ENCODE results near the gene RAI1. TPM values are rescaled to one million over a fixed set of nuclear protein-coding genes. Genes with fewer than 3 reads are reported as not detected.

The RAI1 gene
- total and polyA plus RNA-seq, 2 of the 8 experiments (the other 6 are each of a cell fraction or from before 2014, with no cell fraction given): 0.39 to 1.2 TPM

- Histone ChIP-seq H4K91ac (replicated peaks; ENCODE audit: insufficient read length, low read length) (no peak overlapping the region), H4K20me1 (replicated peaks in 1 of 2; ENCODE audit: control insufficient read depth in 1 of 2, insufficient read depth in 2 of 2, low read length in 2 of 2) (no peaks in the 10 kb centered on the region), H3K56ac (replicated peaks; ENCODE audit: insufficient read length, low read depth, low read length) (no peak overlapping the region), H4K8ac (ENCODE audit: extremely low read depth, insufficient read depth, low read length) (no peak overlapping the region), H3K27ac (ENCODE audit: low read depth, low read length) (no peak overlapping the region), H3K4me2 (ENCODE audit: insufficient read depth in 1 of 2, low read depth in 2 of 2, low read length in 2 of 2) (no peak overlapping the region), H3K4ac (replicated peaks; ENCODE audit: insufficient read length, low read depth, low read length) (no peak overlapping the region), H2BK15ac (ENCODE audit: low read length) (no peak overlapping the region), H3K14ac (ENCODE audit: insufficient read length) (no peak overlapping the region), H3K79me1 (ENCODE audit: low read depth, low read length) (no peaks in the 10 kb centered on the region), H3K4me3 (ENCODE audit: extremely low read depth in 1 of 4, insufficient read depth in 2 of 4, low read depth in 3 of 4, low read length in 4 of 4) (no peak overlapping the region), H3K36me3 (ENCODE audit: control insufficient read depth in 2 of 4, insufficient read depth in 4 of 4, low read length in 3 of 4) (no peaks in the 10 kb centered on the region), H3K4me1 (replicated peaks in 1 of 4; ENCODE audit: control insufficient read depth in 3 of 4, insufficient read depth in 4 of 4, low read length in 3 of 4) (peaks cover 0 to 8% (median 6%) of the 10 kb centered on the region in 4 experiments; a peak in 6 of 7 replicates), H3K27me3 (replicated peaks in 1 of 4; ENCODE audit: control insufficient read depth in 3 of 4, extremely low read depth in 1 of 4, insufficient read depth in 3 of 4, low read length in 3 of 4) (no peaks in the 10 kb centered on the region), H3K9ac (replicated peaks in 1 of 4; ENCODE audit: extremely low read depth in 1 of 4, low read depth in 3 of 4, low read length in 3 of 4) (no peak overlapping the region), H2BK20ac (ENCODE audit: low read length) (no peak overlapping the region), H3K9me3 (ENCODE audit: insufficient read depth in 2 of 2, low read depth in 1 of 2, low read length in 1 of 2) (peaks cover 8 to 12% of the 10 kb centered on the region in 2 experiments; a peak in 3 of 4 replicates), H3K18ac (ENCODE audit: extremely low read depth, low read length) (no peak overlapping the region), H2AFZ (ENCODE audit: low read length) (no peak overlapping the region), H2BK120ac (replicated peaks; ENCODE audit: low read depth, low read length) (no peak overlapping the region), H3K79me2 (ENCODE audit: control insufficient read depth in 1 of 2, insufficient read depth in 2 of 2, low read length in 2 of 2) (no peaks in the 10 kb centered on the region), H3K23me2 (ENCODE audit: low read depth, low read length) (no peaks in the 10 kb centered on the region), H2BK12ac (ENCODE audit: low read depth, low read length) (no peak overlapping the region), H3K23ac (ENCODE audit: insufficient read length) (no peak overlapping the region), H2AK5ac (ENCODE audit: low read depth, low read length) (no peak overlapping the region), H2BK5ac (ENCODE audit: low read depth, low read length) (no peak overlapping the region), H4K5ac (ENCODE audit: insufficient read length, low read depth, low read length) (no peak overlapping the region)
- ChIA-PET CTCF (ENCODE audit: partially characterized antibody) (interaction anchor here (0.6 to 3.2 kb wide), 22 partner anchors 9 to 491 kb away, joined by 3 to 15 read pairs (median 4); no protein-coding TSS in a partner anchor), POLR2A (ENCODE audit: partially characterized antibody) (interaction anchor here (1.2 to 1.3 kb wide), 2 partner anchors 52 to 78 kb away, joined by 3 to 4 read pairs; no protein-coding TSS in a partner anchor)
- WGBS, 2 experiments (ENCODE audit: extremely low coverage in 1 of 2, insufficient coverage in 1 of 2, insufficient read length in 1 of 2, insufficient replicate concordance in 2 of 2, low coverage in 1 of 2, low lambda C conversion rate in 2 of 2, missing lambda C conversion rate in 1 of 2): 81% methylated on average over 10 of the region's 10 CpGs; no CpG with 5 or more reads in 1 of the 2 experiments
- DNase-seq (ENCODE audit: low read depth in 1 of 2, low spot score in 2 of 2) (no peak), FAIRE-seq (peak; percentile 60)
- TF ChIP-seq USF2 (IDR thresholded peaks at IDR 0.05; ENCODE audit: low read length): no peak
- peak; percentile 36 to 60 (median 47) for TF ChIP-seq CTCF (IDR thresholded peaks at IDR 0.05; ENCODE audit: control extremely low read depth in 1 of 3, insufficient read depth in 1 of 3, low read depth in 1 of 3, low read length in 3 of 3)
- peak in 1 of 2 experiments; percentile 22; a peak in 1 of 4 replicates for TF ChIP-seq RAD21 (IDR thresholded peaks at IDR 0.05 in 1 of 2, conservative IDR thresholded peaks at IDR 0.05 in 1 of 2; ENCODE audit: low read depth in 2 of 2, low read length in 2 of 2)
- no peak for TF ChIP-seq TCF12 (IDR thresholded peaks at IDR 0.05; ENCODE audit: low read depth, low read length)
Measured at GRCh38 chr17:17661834-17662385, 19.3 kb upstream of the RAI1 start.

Measured in H1 (cell line).